HepG2 (cell line): ENCODE data around the gene NOC3L. TPM values are rescaled to one million over a fixed set of nuclear protein-coding genes. Genes with fewer than 3 reads are reported as not detected.

ENCODE experiments used
- ATAC-seq: fragments of 200-7000 bp; cut with Tn5 transposase; 3 replicates; pipeline ENCODE4 v1.9.1; 2020; ENCODE audit warnings: mild to moderate bottlenecking, moderate library complexity
- BruUV-seq: library from RNA; stranded (reverse); fragments of 400-500 nt; replicated peaks from 2 replicates; lab custom pipeline; 2021; lab: Mats Ljungman, UMichigan
- CTCF ChIA-PET: fragments of 300-600 bp; formaldehyde crosslinking; extraction: SDS; loops from one replicate; lab custom pipeline; 2021; ENCODE audit warnings: low total read pairs, inconsistent platforms, low intra/inter-chr PET ratio; lab: Yijun Ruan, JAX
- POLR2A ChIA-PET: fragments of 350-600 bp; sonication (Branson Sonifier 250); formaldehyde crosslinking; loops from one replicate; lab custom pipeline; 2020; ENCODE audit warnings: antibody characterized with exemption, inconsistent platforms; lab: Yijun Ruan, JAX
- DNase-seq: peaks from one replicate; pipeline ENCODE4 v3.0.0-alpha.2; 2015; ENCODE audit warnings: low spot score
- FAIRE-seq: peaks from 3 replicates; lab custom pipeline; 2011; peaks lifted over from hg19 to GRCh38; lab: Jason Lieb, UNC
- H2AFZ ChIP-seq: one replicate; pipeline ENCODE4 v1.6.1; 2011; ENCODE audit warnings: low read length, inconsistent platforms
- H3K27ac ChIP-seq: fragments of 300-600 bp; 3 replicates; pipeline ENCODE4 v1.8.0; 2011; ENCODE audit warnings: mixed run types, mild to moderate bottlenecking, mixed read lengths, low read length, inconsistent platforms; ENCODE audit not compliant: insufficient read depth; ENCODE audit errors: extremely low read length
- H3K27me3 ChIP-seq, 2 experiments: fragments of 200-600 bp in 1 of 2; 2 replicates in 1 of 2; 3 replicates in 1 of 2; pipeline versions ENCODE4 v1.6.0 to v1.8.0; 2011; ENCODE audit warnings: low read length in 2 of 2, mild to moderate bottlenecking in 2 of 2, moderate library complexity in 2 of 2, inconsistent platforms in 1 of 2; ENCODE audit not compliant: insufficient read depth in 2 of 2, control insufficient read depth in 1 of 2
- H3K36me3 ChIP-seq, 2 experiments: fragments of 200-600 bp in 1 of 2; replicated peaks in 1 of 2; 2 replicates in 1 of 2; 3 replicates in 1 of 2; pipeline versions ENCODE4 v1.5.1 to v1.8.0; 2011; ENCODE audit warnings: low read length in 2 of 2, inconsistent platforms in 1 of 2; ENCODE audit not compliant: insufficient read depth in 2 of 2, control insufficient read depth in 1 of 2
- H3K4me1 ChIP-seq: 2 replicates; pipeline ENCODE4 v1.5.1; 2012; ENCODE audit warnings: low read length, inconsistent platforms; ENCODE audit not compliant: insufficient read depth
- H3K4me2 ChIP-seq: 2 replicates; pipeline ENCODE4 v1.6.0; 2011; ENCODE audit warnings: low read depth, low read length, inconsistent platforms
- H3K4me3 ChIP-seq, 3 experiments: fragments of 200-600 bp in 1 of 3; sonication (generic), shearing (Covaris generic) in 1 of 3; replicated peaks in 1 of 3; 2 replicates each; pipeline ENCODE4 v1.5.1; 2011 to 2016; ENCODE audit warnings: low read length in 3 of 3, inconsistent platforms in 2 of 3, low read depth in 2 of 3, mild to moderate bottlenecking in 2 of 3, control low read depth in 1 of 3, mixed read lengths in 1 of 3; ENCODE audit not compliant: insufficient read depth in 1 of 3
- H3K79me2 ChIP-seq: one replicate; pipeline ENCODE4 v1.6.1; 2011; ENCODE audit warnings: low read length, inconsistent platforms; ENCODE audit not compliant: insufficient read depth
- H3K9ac ChIP-seq: 2 replicates; pipeline ENCODE4 v1.6.0; 2011; ENCODE audit warnings: mild to moderate bottlenecking, low read depth, low read length, inconsistent platforms; ENCODE audit not compliant: insufficient read depth
- H3K9me3 ChIP-seq: 2 replicates; pipeline ENCODE4 v1.5.1; 2012; ENCODE audit warnings: mild to moderate bottlenecking, low read length
- H4K20me1 ChIP-seq: 2 replicates; pipeline ENCODE4 v1.6.0; 2011; ENCODE audit warnings: inconsistent platforms, mild to moderate bottlenecking, low read length, moderate library complexity; ENCODE audit not compliant: insufficient read depth
- CENPX ChIP-seq: sonication (generic); formaldehyde crosslinking; IDR thresholded peaks from 2 replicates; pipeline ENCODE4 v1.9.0; 2021; ENCODE audit warnings: mild to moderate bottlenecking, missing genetic modification reagents, moderate library complexity
- HMG20A ChIP-seq: IDR thresholded peaks from 2 replicates; pipeline ENCODE4 v1.6.1; 2016; ENCODE audit warnings: borderline replicate concordance
- HOXA7 ChIP-seq: sonication (generic); formaldehyde crosslinking; IDR thresholded peaks from 2 replicates; pipeline ENCODE4 v1.8.1; 2022; ENCODE audit warnings: mild to moderate bottlenecking, missing genetic modification reagents, moderate library complexity
- JDP2 ChIP-seq: sonication (generic); formaldehyde crosslinking; IDR thresholded peaks from 2 replicates; pipeline ENCODE4 v1.8.1; 2022; ENCODE audit warnings: missing genetic modification reagents, borderline replicate concordance
- KAT2B ChIP-seq: fragments of 150-350 bp; IDR thresholded peaks from 2 replicates; pipeline ENCODE4 v1.6.1; 2014; ENCODE audit warnings: low read depth, low read length, borderline replicate concordance
- KDM4B ChIP-seq: sonication (generic); formaldehyde crosslinking; IDR thresholded peaks from 2 replicates; pipeline ENCODE4 v1.4.0; 2020; ENCODE audit warnings: missing genetic modification reagents
- MAZ ChIP-seq, 2 experiments: sonication (generic) in 1 of 2; formaldehyde crosslinking in 1 of 2; IDR thresholded peaks; 2 replicates each; pipeline versions ENCODE4 v1.5.0 to v1.6.1; 2012 to 2020; ENCODE audit warnings: low read depth in 2 of 2, mild to moderate bottlenecking in 2 of 2, borderline replicate concordance in 1 of 2, improper control_type of control experiment in 1 of 2, low read length in 1 of 2, missing genetic modification reagents in 1 of 2, moderate library complexity in 1 of 2
- SIN3A ChIP-seq: IDR thresholded peaks from 2 replicates; pipeline ENCODE4 v1.6.1; 2011; ENCODE audit warnings: low read depth, mild to moderate bottlenecking, control low read depth, low read length, borderline replicate concordance
- SMAD1 ChIP-seq: sonication (generic); formaldehyde crosslinking; IDR thresholded peaks from 2 replicates; pipeline ENCODE4 v1.4.0; 2020; ENCODE audit warnings: missing genetic modification reagents, low read depth, mild to moderate bottlenecking, borderline replicate concordance
- TBP ChIP-seq: sonication (generic); formaldehyde crosslinking; IDR thresholded peaks from 2 replicates; pipeline ENCODE4 v1.5.0; 2020; ENCODE audit warnings: missing genetic modification reagents
- TSC22D2 ChIP-seq: sonication (generic); formaldehyde crosslinking; IDR thresholded peaks from 2 replicates; pipeline ENCODE4 v1.5.1; 2020; ENCODE audit warnings: missing genetic modification reagents, mild to moderate bottlenecking, borderline replicate concordance
- XBP1 ChIP-seq: sonication (generic); formaldehyde crosslinking; IDR thresholded peaks from 2 replicates; pipeline ENCODE4 v1.5.0; 2020; ENCODE audit warnings: missing genetic modification reagents
- ZMAT3 ChIP-seq: sonication (generic); formaldehyde crosslinking; conservative IDR thresholded peaks from 2 replicates; pipeline ENCODE4 v1.7.0; 2021; ENCODE audit warnings: missing genetic modification reagents
- ZNF205 ChIP-seq: IDR thresholded peaks from 2 replicates; pipeline ENCODE4 v1.6.1; 2018; ENCODE audit warnings: missing biosample characterization, missing genetic modification reagents
- ZNF232 ChIP-seq: sonication (generic); formaldehyde crosslinking; IDR thresholded peaks from 2 replicates; pipeline ENCODE4 v1.4.0; 2020; ENCODE audit warnings: missing genetic modification reagents, borderline replicate concordance
- ZNF253 ChIP-seq: sonication (generic); formaldehyde crosslinking; IDR thresholded peaks from 2 replicates; pipeline ENCODE4 v1.8.0; 2022; ENCODE audit warnings: mild to moderate bottlenecking, missing genetic modification reagents, borderline replicate concordance
- ZNF335 ChIP-seq: sonication (generic); formaldehyde crosslinking; IDR thresholded peaks from 2 replicates; pipeline ENCODE4 v1.4.0; 2020; ENCODE audit warnings: missing genetic modification reagents
- WGBS: methylation state at CpG from one replicate; pipeline ENCODE4 v1.1.6; 2017; ENCODE audit warnings: low lambda C conversion rate; 5-methylcytosine and 5-hydroxymethylcytosine counted together
- in situ Hi-C: cut with HindIII; loops from 2 replicates; pipeline ENCODE4 v1.10.0; 2017; ENCODE audit warnings: low pct_unique_long_range_greater_than_20kb; ENCODE audit not compliant: extremely low pct_ligation_motif_present
- intact Hi-C: fragments of 100-400 bp; cut with micrococcal nuclease; formaldehyde crosslinking; loops from one replicate; pipeline ENCODE4 v1.10.0; 2022; ENCODE audit not compliant: unreplicated experiment
- polyA plus RNA-seq, 8 experiments: library from polyadenylated mRNA; depleted of rRNA in 3 of 8; stranded (reverse) in 7 of 8; unstranded in 1 of 8; fragments of >200 nt; fragmentation: Illumina TruSeq in 4 of 8; extraction: Trizol in 4 of 8; gene quantifications; 2 replicates each; pipeline versions ENCODE4 v1.2.1 to v1.2.3, GENCODE V29; 2011 to 2016; ENCODE audit warnings: low read depth in 4 of 8, missing spikeins in 1 of 8, mixed read lengths in 1 of 8; ENCODE audit not compliant: insufficient read depth in 1 of 8
- total RNA-seq, 5 experiments: library from RNA; depleted of rRNA; stranded (reverse); fragments of >200 nt; fragmentation: Illumina TruSeq; extraction: Trizol; gene quantifications; 2 replicates each; pipeline ENCODE4 v1.2.3, GENCODE V29; 2016; ENCODE audit warnings: low read depth in 1 of 5

The NOC3L gene
- total and polyA plus RNA-seq, 2 of the 13 experiments (the other 11 are each of a cell fraction or from before 2014, with no cell fraction given): 7.8 to 36.6 TPM

DNA sequence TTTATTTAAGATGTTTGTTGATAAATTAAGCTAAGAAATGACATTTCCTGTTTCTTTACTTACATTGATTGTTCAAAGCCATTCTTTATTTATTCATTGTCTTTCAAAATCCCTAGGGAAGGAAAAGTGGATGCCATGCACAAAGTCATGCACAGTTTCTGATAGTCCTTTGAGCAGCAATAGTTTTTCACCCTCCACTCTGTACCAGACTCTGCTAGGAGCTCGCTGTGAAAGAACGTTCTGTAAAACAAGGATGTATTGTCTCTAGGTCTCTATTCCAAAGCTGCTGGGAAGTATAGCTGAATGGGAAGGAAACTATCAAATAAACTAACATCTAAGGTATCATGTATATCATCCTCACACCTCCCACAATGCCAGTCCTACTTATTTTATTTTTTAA, 7.8 kb upstream of the NOC3L start:
- no peaks in the 10 kb centered on the region for H3K79me2 ChIP-seq
- DNase-seq: no peak
- no peaks in the 10 kb centered on the region for H4K20me1 ChIP-seq
- ChIA-PET POLR2A (no interaction called here), CTCF (no interaction called here)
- TF ChIP-seq KDM4B: no peak
- no peak for TF ChIP-seq XBP1 (CRISPR knock-in tag)
- TF ChIP-seq JDP2: no peak
- TF ChIP-seq CENPX (CRISPR knock-in tag): no peak
- no peak for TF ChIP-seq SIN3A
- TF ChIP-seq SMAD1: no peak
- no peak for TF ChIP-seq TSC22D2
- TF ChIP-seq HOXA7 (CRISPR knock-in tag): no peak
- H3K4me3 ChIP-seq: no peak overlapping the region
- in situ Hi-C loops (no loop called here), intact Hi-C loops (no loop called here)
- 10% methylated on average over 2 of the region's 2 CpGs for WGBS
- H3K27ac ChIP-seq: no peak overlapping the region
- no peak for FAIRE-seq
- no peak for ATAC-seq
- no peaks in the 10 kb centered on the region for H3K9me3 ChIP-seq
- H2AFZ ChIP-seq: no peak overlapping the region
- peaks cover 10% of the 10 kb centered on the region for H3K4me1 ChIP-seq
- no peaks in the 10 kb centered on the region for H3K36me3 ChIP-seq
- no TSS peak for BruUV-seq
- H3K9ac ChIP-seq: no peak overlapping the region
- H3K27me3 ChIP-seq: no peaks in the 10 kb centered on the region
- no peak overlapping the region for H3K4me2 ChIP-seq

DNA sequence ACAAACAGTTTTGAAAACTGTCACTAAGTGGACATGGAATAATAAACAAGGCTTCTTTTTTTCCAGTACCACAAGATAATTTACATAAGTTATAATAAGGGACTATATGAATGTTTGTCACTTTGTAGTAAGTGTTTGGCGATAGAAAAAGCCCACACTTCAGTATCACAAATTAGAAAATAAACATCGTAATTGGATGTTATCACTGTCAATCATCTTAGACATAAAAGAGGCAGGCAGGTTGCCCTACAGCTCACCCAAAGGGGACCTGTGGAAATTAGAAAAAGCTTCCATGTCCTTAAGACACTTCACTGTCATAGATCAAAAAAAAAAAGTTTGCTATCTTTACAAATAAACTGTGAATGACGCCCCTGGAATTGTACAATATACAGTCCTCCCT, 3.6 kb upstream of the NOC3L start:
- ATAC-seq: no peak
- Histone ChIP-seq H2AFZ (no peak overlapping the region), H3K9ac (no peak overlapping the region), H3K27ac (no peak overlapping the region), H4K20me1 (no peaks in the 10 kb centered on the region), H3K9me3 (no peaks in the 10 kb centered on the region), H3K4me3 (no peak overlapping the region), H3K4me2 (no peak overlapping the region), H3K79me2 (peaks cover 12% of the 10 kb centered on the region), H3K4me1 (peaks cover 12% of the 10 kb centered on the region), H3K36me3 (no peaks in the 10 kb centered on the region), H3K27me3 (no peaks in the 10 kb centered on the region; a peak in 2 of 5 replicates)
- FAIRE-seq: no peak
- BruUV-seq: no TSS peak
- DNase-seq: no peak
- intact Hi-C loops (no loop called here), in situ Hi-C loops (no loop called here)
- WGBS: 63% methylated on average over 3 of the region's 3 CpGs
- ChIA-PET CTCF (no interaction called here), POLR2A (no interaction called here)
- no peak for TF ChIP-seq MAZ (IDR thresholded peaks at IDR 0.05; ENCODE audit: borderline replicate concordance, low read depth, low read length)
- no peak for TF ChIP-seq MAZ (CRISPR knock-in tag; IDR thresholded peaks at IDR 0.05; ENCODE audit: low read depth)
- TF ChIP-seq ZNF205: no peak
- TF ChIP-seq ZNF253: no peak
- TF ChIP-seq ZMAT3: no peak
- no peak for TF ChIP-seq HMG20A (CRISPR knock-in tag)
- no peak for TF ChIP-seq ZNF335 (CRISPR knock-in tag)
- TF ChIP-seq TBP: no peak
- no peak for TF ChIP-seq ZNF232 (CRISPR knock-in tag)
- TF ChIP-seq KAT2B: no peak
